Panc1 (cell line): Measurements from ENCODE around the gene ASPHD2. TPM values are rescaled to one million over a fixed set of nuclear protein-coding genes. Genes with fewer than 3 reads are reported as not detected.

ENCODE experiments used
- ATAC-seq: fragments of 200-7000 bp; cut with Tn5 transposase; 2 replicates; pipeline ENCODE4 v1.9.1; 2020; ENCODE audit warnings: mild to moderate bottlenecking, moderate library complexity
- BruUV-seq: library from RNA; stranded (reverse); fragments of 400-500 nt; replicated peaks from 2 replicates; lab custom pipeline; 2021; lab: Mats Ljungman, UMichigan
- CTCF ChIA-PET: fragments of 300-600 bp; sonication (Branson Sonifier 250); formaldehyde crosslinking; loops from one replicate; lab custom pipeline; 2022; ENCODE audit warnings: antibody characterized with exemption; lab: Charles Lee
- POLR2A ChIA-PET: fragments of 300-600 bp; sonication (Branson Sonifier 250); formaldehyde crosslinking; loops from one replicate; lab custom pipeline; 2022; ENCODE audit warnings: antibody characterized with exemption; lab: Charles Lee
- DNase-seq: peaks from one replicate; pipeline ENCODE4 v3.0.0-alpha.2; 2010; ENCODE audit warnings: low read depth, low spot score
- H3K27ac ChIP-seq: 2 replicates; pipeline ENCODE4 v1.5.1; 2011; ENCODE audit warnings: mild to moderate bottlenecking, low read length, inconsistent platforms
- H3K27me3 ChIP-seq: fragments of 200-500 bp; sonication (Bioruptor generic); 2 replicates; pipeline ENCODE4 v1.6.0; 2014; ENCODE audit warnings: low read length, inconsistent platforms; ENCODE audit not compliant: control insufficient read depth, insufficient read depth
- H3K36me3 ChIP-seq: fragments of 200-500 bp; sonication (Bioruptor generic); 2 replicates; pipeline ENCODE4 v1.5.1; 2014; ENCODE audit warnings: inconsistent platforms, mild to moderate bottlenecking, low read length, moderate library complexity; ENCODE audit not compliant: control insufficient read depth, insufficient read depth
- H3K4me1 ChIP-seq: 2 replicates; pipeline ENCODE4 v1.5.1; 2011; ENCODE audit warnings: inconsistent platforms, mild to moderate bottlenecking, low read length, moderate library complexity; ENCODE audit not compliant: control insufficient read depth, insufficient read depth
- H3K4me3 ChIP-seq, 2 experiments: 2 replicates each; pipeline ENCODE4 v1.5.1; 2011 to 2012; ENCODE audit warnings: low read depth in 2 of 2, low read length in 2 of 2, mild to moderate bottlenecking in 2 of 2, inconsistent platforms in 1 of 2, moderate library complexity in 1 of 2
- H3K9me3 ChIP-seq: fragments of 200-500 bp; sonication (Bioruptor generic); 2 replicates; pipeline ENCODE4 v1.5.1; 2014; ENCODE audit warnings: low read depth, mild to moderate bottlenecking, inconsistent platforms, low read length, moderate library complexity; ENCODE audit not compliant: control insufficient read depth, insufficient read depth
- POLR2AphosphoS5 ChIP-seq: IDR thresholded peaks from 2 replicates; pipeline ENCODE4 v1.6.1; 2012; ENCODE audit warnings: mild to moderate bottlenecking, low read depth, low read length, moderate library complexity
- SIN3A ChIP-seq: IDR thresholded peaks from 2 replicates; pipeline ENCODE4 v1.6.1; 2012; ENCODE audit warnings: low read depth, mild to moderate bottlenecking, low read length, moderate library complexity, borderline replicate concordance; ENCODE audit not compliant: insufficient read depth
- TCF7L2 ChIP-seq: IDR thresholded peaks from 2 replicates; pipeline ENCODE4 v1.6.1; 2011; ENCODE audit warnings: mild to moderate bottlenecking, low read depth, low read length, inconsistent platforms
- in situ Hi-C: cut with HindIII; loops from 2 replicates; pipeline ENCODE4 v1.10.0; 2016; ENCODE audit warnings: low sequenced_read_pairs, low pct_unique_long_range_greater_than_20kb
- intact Hi-C: fragments of 100-400 bp; cut with micrococcal nuclease; formaldehyde crosslinking; loops from one replicate; pipeline ENCODE4 v1.10.0; 2022; ENCODE audit not compliant: unreplicated experiment
- total RNA-seq: library from RNA; stranded (reverse); gene quantifications from one replicate; pipeline ENCODE4 v1.2.1, GENCODE V29; 2021; ENCODE audit not compliant: unreplicated experiment
- TF ChIP-seq, protein P1 (sequence below): fragments of 450-650 bp; IDR thresholded peaks from 2 replicates; pipeline ENCODE4 v1.5.1; 2017; ENCODE audit warnings: mild to moderate bottlenecking
- TF ChIP-seq, protein P2 (sequence below), 2 experiments: IDR thresholded peaks; 2 replicates each; pipeline ENCODE4 v1.6.1; 2011 to 2012; ENCODE audit warnings: low read depth in 2 of 2, control low read depth in 1 of 2, low read length in 1 of 2, mild to moderate bottlenecking in 1 of 2, moderate library complexity in 1 of 2; ENCODE audit not compliant: insufficient read depth in 1 of 2

The ASPHD2 gene
- total RNA-seq, 1 experiment from 2014 or later: 0.15 TPM

DNA sequence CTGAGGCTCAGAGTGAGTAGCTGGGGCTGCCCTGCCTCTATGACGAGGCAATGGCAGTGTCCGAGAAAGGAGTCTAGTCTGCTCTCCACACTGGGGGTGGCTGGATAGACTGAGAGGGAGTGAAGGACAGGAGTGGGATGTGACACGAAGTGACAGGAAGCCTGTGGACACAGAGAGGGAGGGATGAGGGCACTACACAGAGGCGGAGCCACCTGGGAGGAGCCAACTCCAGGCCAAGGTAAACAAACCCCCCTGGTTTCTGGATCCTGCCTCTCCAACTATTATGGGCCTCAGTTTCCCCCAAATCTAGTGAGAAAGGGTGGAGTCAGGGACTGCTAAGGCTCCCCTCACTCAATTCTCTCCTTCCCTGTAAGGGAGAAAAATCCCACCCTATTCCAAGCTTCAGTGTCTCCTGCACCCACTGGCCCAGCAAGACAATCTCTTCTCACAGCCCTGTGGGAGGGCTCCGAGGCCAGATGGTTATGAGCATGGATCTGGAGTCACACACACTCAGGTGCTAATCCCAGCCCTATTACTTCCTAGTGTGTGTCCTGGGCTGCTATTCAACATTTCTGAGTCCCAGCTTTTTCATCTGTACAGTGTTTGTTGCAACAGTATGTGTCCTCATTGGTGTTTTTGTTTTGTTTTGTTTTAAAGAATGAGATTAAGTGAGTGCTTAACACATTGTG is 24.9 kb downstream of the ASPHD2 start:
- Histone ChIP-seq H3K4me1 (no peaks in the 10 kb centered on the region), H3K36me3 (no peaks in the 10 kb centered on the region), H3K27ac (no peak overlapping the region), H3K4me3 (no peak overlapping the region), H3K27me3 (no peaks in the 10 kb centered on the region), H3K9me3 (no peaks in the 10 kb centered on the region)
- no peak for DNase-seq
- BruUV-seq: no TSS peak
- TF ChIP-seq SIN3A: no peak
- TF ChIP-seq, protein P1, sequence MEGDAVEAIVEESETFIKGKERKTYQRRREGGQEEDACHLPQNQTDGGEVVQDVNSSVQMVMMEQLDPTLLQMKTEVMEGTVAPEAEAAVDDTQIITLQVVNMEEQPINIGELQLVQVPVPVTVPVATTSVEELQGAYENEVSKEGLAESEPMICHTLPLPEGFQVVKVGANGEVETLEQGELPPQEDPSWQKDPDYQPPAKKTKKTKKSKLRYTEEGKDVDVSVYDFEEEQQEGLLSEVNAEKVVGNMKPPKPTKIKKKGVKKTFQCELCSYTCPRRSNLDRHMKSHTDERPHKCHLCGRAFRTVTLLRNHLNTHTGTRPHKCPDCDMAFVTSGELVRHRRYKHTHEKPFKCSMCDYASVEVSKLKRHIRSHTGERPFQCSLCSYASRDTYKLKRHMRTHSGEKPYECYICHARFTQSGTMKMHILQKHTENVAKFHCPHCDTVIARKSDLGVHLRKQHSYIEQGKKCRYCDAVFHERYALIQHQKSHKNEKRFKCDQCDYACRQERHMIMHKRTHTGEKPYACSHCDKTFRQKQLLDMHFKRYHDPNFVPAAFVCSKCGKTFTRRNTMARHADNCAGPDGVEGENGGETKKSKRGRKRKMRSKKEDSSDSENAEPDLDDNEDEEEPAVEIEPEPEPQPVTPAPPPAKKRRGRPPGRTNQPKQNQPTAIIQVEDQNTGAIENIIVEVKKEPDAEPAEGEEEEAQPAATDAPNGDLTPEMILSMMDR: no peak
- TF ChIP-seq POLR2AphosphoS5: no peak
- TF ChIP-seq, protein P2, sequence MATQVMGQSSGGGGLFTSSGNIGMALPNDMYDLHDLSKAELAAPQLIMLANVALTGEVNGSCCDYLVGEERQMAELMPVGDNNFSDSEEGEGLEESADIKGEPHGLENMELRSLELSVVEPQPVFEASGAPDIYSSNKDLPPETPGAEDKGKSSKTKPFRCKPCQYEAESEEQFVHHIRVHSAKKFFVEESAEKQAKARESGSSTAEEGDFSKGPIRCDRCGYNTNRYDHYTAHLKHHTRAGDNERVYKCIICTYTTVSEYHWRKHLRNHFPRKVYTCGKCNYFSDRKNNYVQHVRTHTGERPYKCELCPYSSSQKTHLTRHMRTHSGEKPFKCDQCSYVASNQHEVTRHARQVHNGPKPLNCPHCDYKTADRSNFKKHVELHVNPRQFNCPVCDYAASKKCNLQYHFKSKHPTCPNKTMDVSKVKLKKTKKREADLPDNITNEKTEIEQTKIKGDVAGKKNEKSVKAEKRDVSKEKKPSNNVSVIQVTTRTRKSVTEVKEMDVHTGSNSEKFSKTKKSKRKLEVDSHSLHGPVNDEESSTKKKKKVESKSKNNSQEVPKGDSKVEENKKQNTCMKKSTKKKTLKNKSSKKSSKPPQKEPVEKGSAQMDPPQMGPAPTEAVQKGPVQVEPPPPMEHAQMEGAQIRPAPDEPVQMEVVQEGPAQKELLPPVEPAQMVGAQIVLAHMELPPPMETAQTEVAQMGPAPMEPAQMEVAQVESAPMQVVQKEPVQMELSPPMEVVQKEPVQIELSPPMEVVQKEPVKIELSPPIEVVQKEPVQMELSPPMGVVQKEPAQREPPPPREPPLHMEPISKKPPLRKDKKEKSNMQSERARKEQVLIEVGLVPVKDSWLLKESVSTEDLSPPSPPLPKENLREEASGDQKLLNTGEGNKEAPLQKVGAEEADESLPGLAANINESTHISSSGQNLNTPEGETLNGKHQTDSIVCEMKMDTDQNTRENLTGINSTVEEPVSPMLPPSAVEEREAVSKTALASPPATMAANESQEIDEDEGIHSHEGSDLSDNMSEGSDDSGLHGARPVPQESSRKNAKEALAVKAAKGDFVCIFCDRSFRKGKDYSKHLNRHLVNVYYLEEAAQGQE (IDR thresholded peaks at IDR 0.05; ENCODE audit: insufficient read depth in 1 of 2, low read depth in 2 of 2, low read length in 1 of 2): no peak
- TF ChIP-seq TCF7L2: no peak
- in situ Hi-C loops (no loop called here), intact Hi-C loops (no loop called here)
- ChIA-PET POLR2A (interaction anchor here (0.6 kb wide), 1 partner anchor 38 kb away, joined by 3 read pairs; no protein-coding TSS in a partner anchor), CTCF (no interaction called here)
- no peak for ATAC-seq

DNA sequence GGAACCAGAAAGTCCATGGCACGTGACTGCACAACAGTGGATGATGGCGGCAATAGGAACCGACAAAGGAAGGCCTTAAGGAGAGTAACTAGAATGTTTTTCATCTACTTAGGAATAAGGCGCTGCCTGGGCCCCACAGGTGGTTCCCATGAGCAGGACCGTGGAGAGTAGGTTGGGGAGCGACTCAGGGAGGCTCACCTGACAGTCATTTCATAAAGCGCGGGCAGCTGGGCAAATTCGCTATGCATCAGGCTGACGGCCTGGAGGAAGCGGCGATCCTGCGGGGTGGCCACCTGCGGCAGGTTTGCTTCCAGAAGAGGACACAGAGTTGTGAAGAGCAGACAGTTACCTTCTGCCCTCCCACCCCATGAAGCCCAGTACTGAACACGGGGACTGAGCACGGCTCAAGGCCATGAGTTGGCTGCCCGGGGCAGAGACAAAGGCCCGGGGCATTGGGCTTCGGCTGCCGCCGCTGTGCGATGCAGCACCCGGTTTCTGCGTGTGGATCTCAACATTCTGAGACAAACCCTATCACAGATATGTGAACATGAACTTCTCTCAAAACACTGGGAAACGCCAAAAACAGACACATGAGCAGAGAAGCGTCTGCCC is 28.7 kb downstream of the ASPHD2 start:
- Histone ChIP-seq H3K27me3 (no peaks in the 10 kb centered on the region), H3K4me1 (no peaks in the 10 kb centered on the region), H3K4me3 (no peak overlapping the region), H3K36me3 (0 out of 2 replicates have a peak, but pooled peaks cover 3% of the 10 kb centered on the region), H3K27ac (no peak overlapping the region), H3K9me3 (no peaks in the 10 kb centered on the region)
- ATAC-seq (no peak), DNase-seq (no peak)
- TF ChIP-seq, protein P2 (IDR thresholded peaks at IDR 0.05; ENCODE audit: insufficient read depth in 1 of 2, low read depth in 2 of 2, low read length in 1 of 2): no peak
- in situ Hi-C loops (no loop called here), intact Hi-C loops (no loop called here)
- no TSS peak for BruUV-seq
- POLR2A ChIA-PET: no interaction called here
- CTCF ChIA-PET: no interaction called here
